Right renal cortex interstitium (tissue), 3 donors: Measurements from ENCODE around the gene PLEKHF1. TPM values are rescaled to one million over a fixed set of nuclear protein-coding genes. Genes with fewer than 3 reads are reported as not detected.

Source experiments
- DNase-seq, 3 donors: peaks; one replicate each; pipeline ENCODE4 v3.0.0-alpha.2; 2013; ENCODE audit warnings: low read depth in 3 of 3, low spot score in 2 of 3
- polyA plus RNA-seq, 3 donors: library from polyadenylated mRNA; unstranded; fragments of 120-200 nt; gene quantifications; one replicate each; pipeline ENCODE4 v1.2.1, GENCODE V29; 2013; ENCODE audit not compliant: insufficient read length in 3 of 3

Gene PLEKHF1
- polyA plus RNA-seq, 3 donors: 1.2 to 1.7 (median 1.5) TPM

DNA sequence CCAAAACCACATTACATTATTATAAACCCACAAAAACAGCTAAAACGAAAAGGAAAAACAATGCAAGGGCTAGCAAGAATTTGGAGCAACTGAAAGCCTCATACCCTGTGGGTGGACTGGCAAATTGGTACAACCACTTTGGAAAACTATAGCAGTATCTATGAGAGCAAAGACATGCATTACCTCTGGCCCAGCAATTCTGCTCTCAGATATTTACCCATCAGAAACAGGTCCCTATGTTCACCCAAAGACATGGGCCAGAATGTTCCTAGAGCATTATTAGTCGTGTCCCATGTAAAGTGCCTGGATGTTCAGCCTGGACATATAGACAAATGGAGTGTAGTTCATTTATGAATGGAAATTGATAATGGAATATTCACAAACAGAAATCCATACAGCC is 31.3 kb upstream of the PLEKHF1 start:
- no peak for DNase-seq

- no peak for DNase-seq
These were observed 30.7 kb upstream of the PLEKHF1 start for GRCh38 chr19:29634423-29635130.

GRCh38 chr19:29635963-29636362 is 29.3 kb upstream of the PLEKHF1 start:
- no peak for DNase-seq

DNA sequence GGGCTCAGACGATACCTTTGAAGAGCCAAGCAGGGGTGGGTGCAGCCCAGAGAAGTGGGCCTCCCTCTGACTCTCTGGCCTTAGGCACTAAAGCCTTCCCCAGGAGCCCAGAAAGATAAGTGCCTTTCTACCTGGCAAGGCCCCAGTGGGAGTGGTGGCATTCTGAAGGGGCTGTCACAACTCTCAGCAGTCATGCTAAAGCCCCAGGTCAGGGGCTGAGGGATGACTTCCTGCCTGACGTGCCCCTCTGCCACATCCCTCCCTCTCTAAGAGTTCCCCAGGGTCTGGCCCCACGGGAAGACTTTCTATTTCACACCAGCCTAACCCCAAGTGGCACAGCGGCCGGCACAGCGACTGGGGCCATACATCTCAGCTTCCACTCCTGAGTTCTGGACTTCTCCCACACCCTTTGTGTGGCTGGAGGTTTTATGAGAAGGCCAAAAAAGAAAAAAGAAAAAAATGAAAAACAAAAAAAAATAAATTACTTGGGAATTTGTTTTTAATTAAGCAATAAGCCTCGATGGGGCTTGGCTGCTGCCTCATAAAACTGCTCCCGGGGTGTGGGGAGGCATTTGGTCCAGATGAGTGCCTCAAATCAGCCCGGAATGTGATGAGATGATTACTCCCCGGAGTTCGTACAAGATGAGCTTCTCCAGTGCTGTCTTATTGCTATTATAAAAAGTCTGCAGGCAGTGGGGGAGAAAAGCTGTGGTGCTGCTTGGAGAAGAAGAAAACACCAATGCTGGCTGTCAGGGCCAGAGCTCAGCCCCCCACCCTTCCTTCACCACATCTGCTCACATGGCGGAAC is 28.5 kb upstream of the PLEKHF1 start:
- no peak for DNase-seq

DNA sequence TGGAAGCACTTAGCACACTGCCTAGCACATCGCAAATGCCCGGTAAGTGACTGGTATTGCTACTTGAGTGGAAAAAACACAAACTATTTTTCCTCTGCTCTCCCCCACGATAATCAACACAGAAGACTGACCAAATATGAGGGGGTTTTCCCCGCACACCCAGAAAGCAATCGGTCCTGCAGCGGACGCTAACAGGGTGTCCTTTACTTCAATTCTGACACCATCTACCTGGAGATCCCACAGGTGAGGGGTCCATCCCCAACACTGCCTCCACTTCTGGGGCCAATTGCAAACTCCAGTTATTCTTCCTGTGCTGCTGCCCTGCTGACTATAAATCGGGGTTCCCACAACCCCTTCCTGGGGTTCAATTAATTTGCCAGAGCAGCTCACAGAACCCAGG is 26.2 kb upstream of the PLEKHF1 start:
- DNase-seq: no peak

DNA sequence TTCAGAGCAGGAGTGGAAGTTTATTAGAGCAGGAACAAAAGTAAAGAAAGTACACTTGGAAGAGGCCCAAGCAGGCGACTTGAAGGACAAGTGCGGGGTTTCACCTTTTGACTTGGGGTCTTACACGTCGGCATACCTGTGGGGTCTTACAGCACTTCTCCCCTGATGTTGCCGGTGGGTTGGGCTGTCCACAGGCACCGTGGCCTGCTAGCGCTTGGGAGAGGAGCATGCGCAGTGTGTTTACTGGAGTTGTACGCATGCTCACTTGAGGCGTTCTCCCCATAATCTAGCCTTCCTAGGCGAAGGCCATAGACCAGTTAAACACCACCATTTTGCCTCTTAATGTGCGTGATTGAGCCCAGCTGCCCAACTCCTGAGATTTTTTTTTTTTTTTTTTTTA is 25.0 kb upstream of the PLEKHF1 start:
- DNase-seq: no peak

- no peak for DNase-seq
These were observed 23.7 kb upstream of the PLEKHF1 start for GRCh38 chr19:29641597-29641996.

DNA sequence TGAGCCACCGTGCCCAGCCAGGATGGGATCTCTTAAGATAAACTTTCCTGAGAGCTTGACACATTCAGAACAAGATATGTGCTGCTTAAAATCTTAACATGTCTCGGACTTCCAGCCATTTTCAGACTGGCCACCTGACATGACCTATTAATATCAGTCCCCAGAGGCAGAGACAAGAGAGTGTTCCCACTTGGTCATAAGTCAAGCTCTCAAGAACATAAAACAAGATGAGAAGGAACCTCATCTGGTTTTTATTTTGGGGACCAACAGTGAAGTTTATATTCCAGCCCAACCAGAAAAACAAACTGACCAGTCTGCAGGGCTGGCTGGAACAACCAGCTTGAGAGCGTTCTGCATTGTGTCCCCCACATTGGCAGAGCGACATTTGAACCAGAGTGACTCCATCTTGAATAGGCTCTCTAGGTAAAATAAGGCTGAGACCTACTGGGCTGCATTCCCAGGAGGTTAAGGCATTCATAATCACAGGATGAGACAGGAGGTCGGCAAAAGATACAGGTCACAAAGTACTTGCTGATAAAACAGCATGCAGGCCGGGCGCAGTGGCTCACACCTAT is 21.8 kb upstream of the PLEKHF1 start:
- DNase-seq: no peak

GRCh38 chr19:29644210-29644609 is 21.1 kb upstream of the PLEKHF1 start:
- DNase-seq: no peak

DNA sequence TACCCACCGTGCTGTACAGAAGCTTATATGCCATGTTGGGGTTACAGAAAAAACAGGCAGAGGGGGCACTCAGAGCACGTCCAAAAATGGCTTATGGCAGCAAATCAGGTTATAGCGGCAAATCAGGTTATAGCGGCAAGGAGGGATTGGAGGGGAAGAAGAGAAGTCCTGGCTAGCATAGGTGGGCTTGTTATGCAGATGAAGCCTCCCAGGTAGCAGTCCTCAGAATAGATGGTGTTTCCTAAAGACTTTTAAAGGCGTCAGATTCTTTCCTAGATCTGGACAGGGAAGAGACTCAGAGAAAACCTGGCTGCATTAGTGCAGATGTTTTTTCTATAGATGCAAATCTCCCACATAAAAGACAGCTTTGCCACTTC is 19.8 kb upstream of the PLEKHF1 start:
- no peak for DNase-seq

DNA sequence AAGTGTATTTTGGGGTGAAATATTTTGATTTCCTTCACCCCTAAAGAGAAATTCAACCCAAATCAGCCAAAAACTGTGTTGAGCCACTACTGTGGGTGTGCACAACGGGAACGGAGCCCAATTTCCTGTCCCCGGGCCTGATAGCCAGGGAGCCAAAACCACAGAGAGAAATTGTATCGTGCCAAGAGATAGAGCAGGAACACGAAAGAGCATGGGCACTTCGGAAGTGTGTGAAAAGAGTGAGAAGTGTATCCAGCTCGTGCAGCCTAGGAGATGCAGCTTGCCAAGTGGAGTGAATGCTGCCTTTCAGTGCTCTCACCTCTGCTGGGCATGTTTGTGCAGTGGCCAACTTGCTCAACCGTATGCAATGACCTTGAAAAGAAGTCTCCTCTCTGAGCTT is 19.4 kb upstream of the PLEKHF1 start:
- no peak for DNase-seq

DNA sequence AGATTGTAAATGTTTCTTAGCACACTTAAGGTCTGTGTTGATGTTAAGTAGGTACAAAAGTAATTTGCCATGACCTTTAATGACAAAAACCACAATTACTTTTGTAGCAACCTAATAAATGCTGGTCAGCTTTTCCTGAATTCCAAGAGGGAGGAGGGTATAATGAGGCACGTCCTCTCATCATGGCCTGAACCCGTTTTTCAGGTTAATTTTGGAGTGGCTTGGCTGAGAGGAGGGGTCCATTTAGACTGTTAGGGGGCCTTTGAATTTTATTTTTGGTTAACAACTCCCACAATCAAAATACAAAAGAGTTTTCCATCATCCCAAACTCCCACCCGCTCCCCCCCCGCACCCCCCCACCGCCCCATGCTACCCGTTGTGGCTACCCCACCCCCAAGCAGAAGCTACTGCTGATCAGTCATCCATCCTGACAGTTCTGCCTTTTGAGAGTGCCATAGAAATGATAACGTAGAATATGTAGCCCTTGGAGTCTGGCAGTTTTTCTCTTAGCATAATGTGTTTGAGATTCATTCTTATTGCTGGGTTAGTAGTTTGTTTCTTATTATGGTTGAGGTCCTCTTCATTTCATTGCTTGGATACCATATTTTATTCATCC is 14.4 kb upstream of the PLEKHF1 start:
- no peak for DNase-seq

- DNase-seq: no peak
These were observed 13.5 kb upstream of the PLEKHF1 start for GRCh38 chr19:29651622-29652394.

DNA sequence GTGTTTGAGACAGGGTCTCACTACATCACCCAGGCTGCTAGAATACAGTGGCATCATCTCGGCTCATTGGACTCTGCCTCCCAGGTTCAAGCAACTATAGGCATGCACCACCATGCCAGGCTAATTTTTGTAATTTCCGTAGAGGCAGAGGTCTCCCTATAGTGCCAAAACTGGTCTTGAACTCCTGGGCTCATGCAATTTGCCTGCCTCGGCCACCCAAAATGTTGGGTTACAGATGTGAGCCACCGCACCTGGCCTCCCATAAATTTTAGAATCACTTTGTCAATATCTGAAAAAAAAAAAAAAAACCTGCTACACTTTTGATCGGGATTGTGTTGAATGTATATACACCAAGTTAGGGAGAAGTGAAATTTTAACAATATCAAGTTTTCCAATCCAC is 11.9 kb upstream of the PLEKHF1 start:
- DNase-seq: no peak

- no peak for DNase-seq
These were observed 9.5 kb upstream of the PLEKHF1 start for GRCh38 chr19:29655648-29656335.

GRCh38 chr19:29658221-29658991 is 6.9 kb upstream of the PLEKHF1 start:
- no peak for DNase-seq

DNA sequence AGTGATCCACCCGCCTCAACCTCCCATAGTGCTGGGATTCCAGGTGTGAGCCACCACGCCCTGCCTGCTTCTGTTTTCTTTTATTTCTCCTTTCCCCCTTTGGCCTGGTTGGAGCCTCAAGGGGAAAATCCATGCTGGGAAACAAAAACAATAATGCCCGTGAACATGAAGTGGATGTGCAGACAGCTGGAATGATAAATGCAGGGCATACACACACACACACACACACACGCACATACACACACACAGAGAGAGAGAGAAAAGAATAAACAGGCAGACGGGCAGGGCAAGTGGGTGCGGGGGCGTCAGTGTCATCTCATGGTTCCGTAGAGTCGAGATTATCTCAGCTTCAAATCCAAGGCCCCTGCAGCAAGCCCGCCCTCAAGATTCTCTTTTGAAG is 4.4 kb upstream of the PLEKHF1 start:
- DNase-seq: no peak

GRCh38 chr19:29662278-29662603 is 3.0 kb upstream of the PLEKHF1 start:
- DNase-seq: no peak

DNA sequence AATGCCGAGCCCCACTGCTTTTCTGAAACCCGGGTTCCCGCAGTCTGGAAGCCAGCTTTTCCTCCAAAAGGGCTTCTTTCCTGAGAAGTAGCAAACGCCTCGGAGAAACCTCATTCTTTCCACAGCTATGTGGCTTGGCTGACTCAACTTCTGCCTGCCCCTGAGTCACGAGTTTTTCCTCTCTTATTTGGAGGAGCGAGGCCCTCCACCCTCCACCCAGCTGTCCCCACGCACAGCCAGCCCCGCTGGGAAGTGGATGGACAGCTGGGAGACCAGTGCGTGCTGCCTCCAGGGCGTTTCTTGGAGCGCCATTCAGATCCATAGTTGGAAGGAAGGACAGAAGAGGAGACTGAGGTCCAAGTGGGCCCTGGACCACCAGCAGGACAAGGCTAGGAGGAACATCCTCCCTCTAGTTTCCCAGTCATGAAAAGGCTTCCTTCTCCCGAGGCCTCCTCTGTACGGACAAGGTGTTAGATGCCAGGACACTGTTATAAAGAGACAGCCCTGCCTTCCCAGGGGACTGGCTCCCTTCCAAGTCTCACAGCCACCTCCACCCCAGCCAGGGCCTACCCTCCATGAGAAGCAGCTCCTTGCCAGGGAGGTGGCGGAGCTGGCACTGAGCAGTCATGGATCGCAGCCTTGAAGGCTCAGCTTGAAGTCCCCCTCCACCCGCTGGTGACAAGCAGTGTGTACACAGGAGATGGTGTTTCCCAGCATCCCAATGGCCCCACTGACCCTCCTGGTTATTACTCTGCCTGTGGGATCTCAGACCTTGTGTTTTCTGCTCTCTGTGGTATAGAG is 2.5 kb upstream of the PLEKHF1 start:
- no peak for DNase-seq
